ENCODE measurements around the gene PRR33. TPM values are rescaled to one million over a fixed set of nuclear protein-coding genes. Genes with fewer than 3 reads are reported as not detected.

The PRR33 gene
- total RNA-seq, 1 donor from 2014 or later: not detected

GRCh38 chr11:1916986-1917522 is 25.4 kb upstream of the PRR33 start:
- no peaks in the 10 kb centered on the region for H3K36me3 Mint-ChIP-seq (ENCODE audit: insufficient read depth)
- no peak for TF ChIP-seq CTCF (IDR thresholded peaks at IDR 0.05; ENCODE audit: unreplicated experiment)
- DNase-seq (ENCODE audit: low spot score, unreplicated experiment): no peak
- H3K27ac Mint-ChIP-seq: no peak overlapping the region
- no peaks in the 10 kb centered on the region for H3K4me1 Mint-ChIP-seq (ENCODE audit: low read depth)
- no peaks in the 10 kb centered on the region for H3K9me3 Mint-ChIP-seq (ENCODE audit: low read depth)
- peaks cover 23% of the 10 kb centered on the region for H3K27me3 Mint-ChIP-seq
- H3K4me3 Mint-ChIP-seq (ENCODE audit: low read depth): no peak overlapping the region

- no peaks in the 10 kb centered on the region for H3K4me1 Mint-ChIP-seq (ENCODE audit: low read depth)
- H3K36me3 Mint-ChIP-seq (ENCODE audit: insufficient read depth): no peaks in the 10 kb centered on the region
- H3K4me3 Mint-ChIP-seq (ENCODE audit: low read depth): no peak overlapping the region
- peaks cover 20% of the 10 kb centered on the region for H3K27me3 Mint-ChIP-seq
- H3K27ac Mint-ChIP-seq: no peak overlapping the region
- no peak for TF ChIP-seq CTCF (IDR thresholded peaks at IDR 0.05; ENCODE audit: unreplicated experiment)
- DNase-seq (ENCODE audit: low spot score, unreplicated experiment): no peak
- H3K9me3 Mint-ChIP-seq (ENCODE audit: low read depth): no peaks in the 10 kb centered on the region
Observed at GRCh38 chr11:1916132-1916985, 24.7 kb upstream of the PRR33 start.

- no peak overlapping the region for H3K27ac Mint-ChIP-seq
- no peak overlapping the region for H3K4me3 Mint-ChIP-seq (ENCODE audit: low read depth)
- no peaks in the 10 kb centered on the region for H3K9me3 Mint-ChIP-seq (ENCODE audit: low read depth)
- no peaks in the 10 kb centered on the region for H3K36me3 Mint-ChIP-seq (ENCODE audit: insufficient read depth)
- DNase-seq (ENCODE audit: low spot score, unreplicated experiment): no peak
- peaks cover 23% of the 10 kb centered on the region for H3K27me3 Mint-ChIP-seq
- H3K4me1 Mint-ChIP-seq (ENCODE audit: low read depth): no peaks in the 10 kb centered on the region
- no peak for TF ChIP-seq CTCF (IDR thresholded peaks at IDR 0.05; ENCODE audit: unreplicated experiment)
Observed at GRCh38 chr11:1915795-1916131, 24.1 kb upstream of the PRR33 start.

- H3K9me3 Mint-ChIP-seq (ENCODE audit: low read depth): no peaks in the 10 kb centered on the region
- peaks cover 2% of the 10 kb centered on the region for H3K4me1 Mint-ChIP-seq (ENCODE audit: low read depth)
- TF ChIP-seq CTCF (IDR thresholded peaks at IDR 0.05; ENCODE audit: unreplicated experiment): no peak
- H3K27me3 Mint-ChIP-seq: peaks cover 29% of the 10 kb centered on the region
- DNase-seq (ENCODE audit: low spot score, unreplicated experiment): no peak
- H3K27ac Mint-ChIP-seq: no peak overlapping the region
- no peak overlapping the region for H3K4me3 Mint-ChIP-seq (ENCODE audit: low read depth)
- no peaks in the 10 kb centered on the region for H3K36me3 Mint-ChIP-seq (ENCODE audit: insufficient read depth)
Observed at GRCh38 chr11:1913271-1914060, 21.8 kb upstream of the PRR33 start.

GRCh38 chr11:1912289-1912878 is 20.7 kb upstream of the PRR33 start:
- H3K9me3 Mint-ChIP-seq (ENCODE audit: low read depth): no peaks in the 10 kb centered on the region
- H3K27ac Mint-ChIP-seq: no peak overlapping the region

More at GRCh38 chr11:1912289-1912878, 20.7 kb upstream of the PRR33 start:
- TF ChIP-seq CTCF (IDR thresholded peaks at IDR 0.05; ENCODE audit: unreplicated experiment): no peak
- Mint-ChIP-seq H3K27me3 (peaks cover 34% of the 10 kb centered on the region), H3K4me3 (ENCODE audit: low read depth) (no peak overlapping the region), H3K36me3 (ENCODE audit: insufficient read depth) (no peaks in the 10 kb centered on the region), H3K4me1 (ENCODE audit: low read depth) (peaks cover 2% of the 10 kb centered on the region)
- DNase-seq (ENCODE audit: low spot score, unreplicated experiment): no peak

Measured in progenitor cell of endocrine pancreas (in vitro differentiated cells).